IPS DF 6.9 (cell line): ENCODE data around the gene SNAPC2.

Source experiments
- DNase-seq: peaks from one replicate; pipeline ENCODE4 v3.0.0-alpha.2; 2013; ENCODE audit warnings: low read depth, low spot score
- H3K27ac ChIP-seq: one replicate; pipeline ENCODE4 v1.5.1; 2013; ENCODE audit warnings: low read length, control low read depth
- H3K27me3 ChIP-seq: 2 replicates; pipeline ENCODE4 v1.6.1; 2013; ENCODE audit warnings: mild to moderate bottlenecking, low read length; ENCODE audit not compliant: control insufficient read depth, insufficient read depth
- H3K36me3 ChIP-seq: 2 replicates; pipeline ENCODE4 v1.6.1; 2013; ENCODE audit warnings: low read length; ENCODE audit not compliant: control insufficient read depth, insufficient read depth
- H3K4me1 ChIP-seq: 2 replicates; pipeline ENCODE4 v1.6.1; 2013; ENCODE audit warnings: low read length; ENCODE audit not compliant: control insufficient read depth, insufficient read depth
- H3K4me3 ChIP-seq: 2 replicates; pipeline ENCODE4 v1.5.1; 2013; ENCODE audit warnings: mild to moderate bottlenecking, low read length
- H3K9me3 ChIP-seq: 2 replicates; pipeline ENCODE4 v1.6.1; 2013; ENCODE audit warnings: low read length, inconsistent platforms; ENCODE audit not compliant: control insufficient read depth, insufficient read depth
- WGBS: extraction: QIAGEN DNeasy Blood & Tissue Kit; methylation state at CpG from one replicate; pipeline ENCODE4 v1.1.7; 2013; ENCODE audit warnings: mixed read lengths, missing lambda C conversion rate; ENCODE audit not compliant: insufficient read length, insufficient coverage; 5-methylcytosine and 5-hydroxymethylcytosine counted together

The SNAPC2 gene

GRCh38 chr19:7940841-7941240, 20.7 kb downstream of the SNAPC2 start:
- Histone ChIP-seq H3K27me3 (no peaks in the 10 kb centered on the region), H3K4me3 (no peak overlapping the region), H3K36me3 (peaks cover 12% of the 10 kb centered on the region), H3K4me1 (no peaks in the 10 kb centered on the region), H3K9me3 (no peaks in the 10 kb centered on the region), H3K27ac (no peak overlapping the region)
- no peak for DNase-seq
- no CpG with 5 or more reads among the region's 13 CpGs for WGBS

DNA sequence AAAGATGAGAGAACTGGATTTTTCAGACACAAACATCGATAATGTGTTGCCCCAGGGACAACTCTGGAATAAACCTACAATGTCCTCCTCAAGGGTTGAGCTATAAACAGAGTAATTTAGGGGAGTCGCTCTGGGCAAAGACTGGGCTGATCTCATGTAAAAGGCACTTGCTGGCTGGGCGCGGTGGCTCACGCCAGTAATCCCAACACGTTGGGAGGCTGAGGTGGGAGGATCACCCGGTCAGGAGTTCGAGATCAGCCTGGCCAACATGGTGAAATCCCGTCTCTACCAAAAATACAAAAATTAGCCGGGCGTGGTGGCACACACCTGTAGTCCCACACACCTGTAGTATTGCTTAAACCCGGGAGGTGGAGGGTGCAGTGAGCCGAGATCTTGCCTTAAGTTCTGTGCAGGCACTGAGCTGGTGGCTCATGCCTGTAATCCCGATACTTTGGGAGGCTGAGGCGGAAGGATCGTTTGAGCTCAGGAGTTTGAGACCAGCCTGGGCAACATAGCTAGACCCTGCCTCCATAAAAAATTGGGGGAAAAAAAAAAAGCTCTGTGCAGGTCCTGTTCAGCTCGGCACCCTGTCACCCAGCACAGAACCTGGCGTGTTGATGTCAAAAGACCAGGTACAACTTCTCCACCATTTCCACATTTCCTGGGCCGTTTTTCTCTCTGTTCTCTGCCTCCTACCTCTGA, 21.9 kb downstream of the SNAPC2 start:
- Histone ChIP-seq H3K4me1 (no peaks in the 10 kb centered on the region), H3K36me3 (peaks cover 10% of the 10 kb centered on the region), H3K27ac (no peak overlapping the region), H3K9me3 (no peaks in the 10 kb centered on the region), H3K4me3 (no peak overlapping the region), H3K27me3 (no peaks in the 10 kb centered on the region)
- WGBS, result no CpG with 5 or more reads among the region's 19 CpGs
- DNase-seq, result no peak

GRCh38 chr19:7942981-7943443, 22.9 kb downstream of the SNAPC2 start:
- WGBS, result no CpG with 5 or more reads among the region's 33 CpGs
- Histone ChIP-seq H3K27ac (no peak overlapping the region), H3K27me3 (no peaks in the 10 kb centered on the region), H3K4me3 (peak overlapping the region; percentile 67), H3K9me3 (no peaks in the 10 kb centered on the region), H3K4me1 (no peaks in the 10 kb centered on the region), H3K36me3 (peaks cover 7% of the 10 kb centered on the region; the same call in 1 of the 2 replicates)
- no peak for DNase-seq

DNA sequence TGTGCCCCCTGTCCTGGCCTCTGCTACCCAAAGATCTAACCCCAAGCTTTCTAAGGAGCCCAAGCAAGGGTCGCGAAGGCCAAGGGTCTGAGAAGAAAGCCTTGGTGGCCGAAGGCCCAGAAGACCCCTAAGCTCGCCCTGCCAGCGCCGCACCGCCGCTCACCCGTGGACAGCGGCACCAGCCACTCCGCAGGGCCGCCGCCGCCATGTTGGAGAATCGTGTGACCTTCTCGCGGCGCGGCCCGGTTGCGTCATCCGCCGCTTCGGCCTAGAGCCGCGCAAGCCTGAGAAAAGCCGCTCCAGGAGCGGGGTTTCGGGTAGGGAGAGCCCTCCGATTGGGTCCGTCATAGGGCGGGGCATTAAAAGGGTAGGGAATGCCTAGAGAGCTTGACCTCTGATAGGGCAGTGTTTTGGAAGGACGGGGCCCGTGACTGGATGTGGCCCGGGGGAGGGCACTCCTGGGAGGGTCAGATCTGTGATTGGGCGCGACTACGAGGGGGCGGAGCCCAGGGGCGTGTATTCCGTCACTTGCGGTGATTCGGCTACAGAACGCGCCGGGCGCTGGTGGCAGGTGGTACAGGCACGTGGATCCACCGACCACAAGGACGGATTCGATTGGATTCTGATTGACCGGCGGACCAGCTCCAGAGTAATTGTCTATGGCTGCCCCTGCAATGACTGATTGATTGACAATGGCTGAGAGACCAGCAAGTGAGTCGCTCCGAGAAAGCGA, 23.5 kb downstream of the SNAPC2 start, which contains the start of gene TIMM44:
Gene TIMM44 (minus strand): TSS at position 223 of the 733 bp plus-strand sequence. CDS start 15 bp downstream, at position 208.
- Histone ChIP-seq H3K4me1 (no peaks in the 10 kb centered on the region), H3K36me3 (peaks cover 7% of the 10 kb centered on the region; the same call in 1 of the 2 replicates), H3K4me3 (peak within 1 kb of the TSS; percentile 67), H3K27ac (no peak within 1 kb of the TSS), H3K9me3 (no peaks in the 10 kb centered on the region), H3K27me3 (no peaks in the 10 kb centered on the region)
- WGBS, result no CpG with 5 or more reads among the region's 56 CpGs
- DNase-seq, result peak; percentile 99

DNA sequence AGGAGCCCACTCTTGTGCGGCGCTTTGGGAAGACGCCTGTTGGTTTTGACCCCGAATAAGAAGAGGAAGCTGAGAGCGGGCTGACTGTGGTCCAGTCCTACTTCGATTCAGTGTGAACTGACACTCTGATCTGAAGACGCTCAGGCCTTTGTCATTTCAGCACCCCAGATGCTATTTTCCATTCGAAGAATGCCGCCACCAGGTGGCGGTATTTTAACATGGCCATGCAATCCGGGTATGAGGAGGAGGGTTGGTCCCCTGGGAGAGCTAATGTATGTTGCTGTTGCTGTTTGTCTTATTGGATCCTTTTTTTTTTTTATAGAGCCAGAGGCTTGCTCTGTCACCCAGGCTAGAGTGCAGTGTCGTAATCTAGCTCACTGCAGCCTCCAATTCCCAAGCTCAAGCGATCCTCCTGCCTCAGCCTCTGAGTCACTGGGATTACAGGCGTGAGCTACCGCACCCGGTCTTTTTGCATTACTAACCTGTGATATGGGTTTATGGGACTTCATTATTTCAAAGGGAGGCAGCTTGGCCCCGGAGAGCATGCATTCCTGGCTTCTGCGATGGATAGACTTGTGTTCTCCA, 24.1 kb downstream of the SNAPC2 start:
- Histone ChIP-seq H3K27ac (no peak overlapping the region), H3K36me3 (peaks cover 7% of the 10 kb centered on the region; the same call in 1 of the 2 replicates), H3K27me3 (no peaks in the 10 kb centered on the region), H3K9me3 (no peaks in the 10 kb centered on the region), H3K4me3 (peak overlapping the region; percentile 36; the same call in 1 of the 2 replicates), H3K4me1 (no peaks in the 10 kb centered on the region)
- WGBS, result no CpG with 5 or more reads among the region's 18 CpGs
- DNase-seq, result no peak

DNA sequence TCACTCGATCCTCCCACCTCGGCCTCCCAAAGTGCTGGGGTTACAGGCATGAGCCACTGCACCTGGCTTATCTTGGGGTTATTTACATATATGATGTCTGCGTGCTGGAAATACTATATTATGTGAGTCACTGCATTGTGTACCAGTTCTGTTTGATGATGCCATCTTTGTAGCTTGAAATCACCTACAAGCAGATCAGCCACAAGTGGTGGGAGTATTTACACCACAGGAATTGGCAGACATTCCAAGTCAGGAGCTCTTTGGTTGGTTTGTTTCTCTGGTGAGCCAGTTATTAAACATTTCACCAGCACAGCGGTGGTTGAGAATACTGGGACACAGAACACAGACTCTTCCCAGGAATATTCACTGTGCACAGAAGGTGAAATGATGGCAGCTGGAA, 27.8 kb downstream of the SNAPC2 start:
- Histone ChIP-seq H3K27me3 (no peaks in the 10 kb centered on the region), H3K4me1 (peaks cover 2% of the 10 kb centered on the region; the same call in 1 of the 2 replicates), H3K36me3 (no peaks in the 10 kb centered on the region), H3K9me3 (no peaks in the 10 kb centered on the region), H3K4me3 (no peak overlapping the region), H3K27ac (no peak overlapping the region)
- WGBS, result no CpG with 5 or more reads among the region's 4 CpGs
- no peak for DNase-seq

- no CpG with 5 or more reads among the region's 3 CpGs for WGBS
- no peak for DNase-seq
Observed at GRCh38 chr19:7953060-7953459, 32.9 kb downstream of the SNAPC2 start.

DNA sequence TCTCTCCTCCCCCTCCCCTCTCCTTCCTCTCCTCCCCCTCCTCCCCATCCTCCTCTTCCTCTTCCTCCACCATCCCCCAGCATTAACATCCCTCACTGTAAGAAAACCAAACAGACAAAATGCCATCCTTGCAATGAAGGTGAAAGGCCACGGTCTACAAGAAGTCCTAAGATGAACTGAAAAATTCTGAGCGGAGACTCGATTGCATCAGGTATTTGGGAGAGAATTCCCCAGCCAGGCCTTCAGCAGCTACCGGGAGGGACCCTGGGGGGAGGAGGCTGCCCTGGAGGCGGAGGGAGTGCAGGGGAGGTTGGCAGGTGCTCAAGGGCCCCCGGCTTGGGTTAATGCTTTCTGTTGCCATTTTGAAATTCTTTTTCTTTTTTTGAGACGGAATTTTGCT, 33.4 kb downstream of the SNAPC2 start:
- Histone ChIP-seq H3K36me3 (no peaks in the 10 kb centered on the region), H3K27me3 (no peaks in the 10 kb centered on the region), H3K9me3 (no peaks in the 10 kb centered on the region), H3K27ac (no peak overlapping the region), H3K4me3 (no peak overlapping the region), H3K4me1 (peaks cover 6% of the 10 kb centered on the region; the same call in 1 of the 2 replicates)
- DNase-seq, result no peak
- WGBS, result no CpG with 5 or more reads among the region's 7 CpGs

More at GRCh38 chr19:7953060-7953459, 32.9 kb downstream of the SNAPC2 start:
- H3K9me3 ChIP-seq, result no peaks in the 10 kb centered on the region
- no peak overlapping the region for H3K27ac ChIP-seq
- H3K27me3 ChIP-seq, result no peaks in the 10 kb centered on the region
- peaks cover 6% of the 10 kb centered on the region; the same call in 1 of the 2 replicates for H3K4me1 ChIP-seq
- no peak overlapping the region for H3K4me3 ChIP-seq
- no peaks in the 10 kb centered on the region for H3K36me3 ChIP-seq

GRCh38 chr19:7955696-7956095, 35.6 kb downstream of the SNAPC2 start:
- Histone ChIP-seq H3K27me3 (no peaks in the 10 kb centered on the region), H3K27ac (no peak overlapping the region), H3K4me3 (no peak overlapping the region), H3K9me3 (no peaks in the 10 kb centered on the region), H3K36me3 (no peaks in the 10 kb centered on the region), H3K4me1 (peaks cover 6% of the 10 kb centered on the region; the same call in 1 of the 2 replicates)
- DNase-seq, result no peak
- no CpG with 5 or more reads among the region's 11 CpGs for WGBS

DNA sequence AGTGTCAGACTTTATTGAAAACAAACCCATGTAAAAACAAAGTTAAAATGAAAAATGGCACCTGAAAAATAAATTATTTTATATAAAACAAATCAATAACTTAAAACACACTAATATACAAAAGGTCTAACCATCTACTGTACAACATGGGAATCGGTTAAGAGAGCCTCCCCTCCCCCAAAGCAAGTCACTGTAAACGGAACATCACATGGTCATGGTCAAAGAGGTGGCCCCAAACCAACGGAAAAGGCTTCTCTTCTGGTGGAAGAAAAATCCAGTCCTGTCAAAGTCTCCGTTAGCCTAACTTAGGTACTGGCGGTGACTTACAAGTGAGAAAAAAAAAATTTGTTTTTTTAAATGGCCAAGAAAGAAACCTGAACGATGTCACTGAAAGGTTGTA, 39.1 kb downstream of the SNAPC2 start:
- peaks cover 16% of the 10 kb centered on the region; the same call in 1 of the 2 replicates for H3K36me3 ChIP-seq
- no peaks in the 10 kb centered on the region for H3K27me3 ChIP-seq
- H3K4me3 ChIP-seq, result no peak overlapping the region
- no peak for DNase-seq
- peaks cover 3% of the 10 kb centered on the region; the same call in 1 of the 2 replicates for H3K4me1 ChIP-seq
- no peak overlapping the region for H3K27ac ChIP-seq
- WGBS, result no CpG with 5 or more reads among the region's 6 CpGs
- H3K9me3 ChIP-seq, result no peaks in the 10 kb centered on the region
